NT2/D1 (cell line): ENCODE data around the gene RPL14.

Experiments
- DNase-seq: peaks from one replicate; pipeline ENCODE4 v3.0.0-alpha.2; 2011; ENCODE audit warnings: low read depth, low spot score
- H3K27me3 ChIP-seq: 2 replicates; pipeline ENCODE4 v1.6.0; 2011; ENCODE audit warnings: mild to moderate bottlenecking; ENCODE audit not compliant: insufficient read length, insufficient read depth
- H3K36me3 ChIP-seq: 2 replicates; pipeline ENCODE4 v1.6.1; 2011; ENCODE audit warnings: mild to moderate bottlenecking, low read length, mixed read lengths; ENCODE audit not compliant: insufficient read depth, insufficient read length
- H3K4me1 ChIP-seq: 2 replicates; pipeline ENCODE4 v1.5.1; 2011; ENCODE audit not compliant: insufficient read depth, insufficient read length
- H3K4me3 ChIP-seq: 2 replicates; pipeline ENCODE4 v1.5.1; 2011; ENCODE audit warnings: low read depth; ENCODE audit not compliant: insufficient read length
- H3K9ac ChIP-seq: 2 replicates; pipeline ENCODE4 v1.6.0; 2011; ENCODE audit warnings: low read depth; ENCODE audit not compliant: insufficient read length
- H3K9me3 ChIP-seq: 2 replicates; pipeline ENCODE4 v1.5.1; 2011; ENCODE audit warnings: mild to moderate bottlenecking, low read length; ENCODE audit not compliant: insufficient read depth
- SUZ12 ChIP-seq: IDR thresholded peaks from 2 replicates; pipeline ENCODE4 v1.6.1; 2011; ENCODE audit not compliant: insufficient read length, insufficient read depth; ENCODE audit errors: extremely low read depth
- YY1 ChIP-seq: IDR thresholded peaks from 2 replicates; pipeline ENCODE4 v1.6.1; 2011; ENCODE audit not compliant: insufficient read length, insufficient read depth
- ZNF274 ChIP-seq: IDR thresholded peaks from 2 replicates; pipeline ENCODE4 v1.6.1; 2011; ENCODE audit warnings: mild to moderate bottlenecking, low read depth, low read length

RPL14 gene

GRCh38 chr3:40505599-40506462, 48.7 kb downstream of the RPL14 start, which contains the start of gene ZNF620:
ZNF620 (plus strand) TSS chr3:40506039; CDS start chr3:40506353, 314 bp downstream.
- peaks cover 20% of the 10 kb centered on the region for H3K36me3 ChIP-seq
- peaks cover 2% of the 10 kb centered on the region for H3K4me1 ChIP-seq
- peak within 1 kb of the TSS; percentile 92 for H3K9ac ChIP-seq
- peak within 1 kb of the TSS; percentile 92 for H3K4me3 ChIP-seq
- peak; percentile 68 for DNase-seq
- no peak for TF ChIP-seq YY1
- no peak for TF ChIP-seq ZNF274
- no peak for TF ChIP-seq SUZ12
- no peaks in the 10 kb centered on the region; the same call in 1 of the 2 replicates for H3K9me3 ChIP-seq
- no peaks in the 10 kb centered on the region for H3K27me3 ChIP-seq

GRCh38 chr3:40511031-40511718, 54.0 kb downstream of the RPL14 start:
- peaks cover 55% of the 10 kb centered on the region for H3K36me3 ChIP-seq
- DNase-seq, result no peak
- no peak overlapping the region for H3K4me3 ChIP-seq
- no peak overlapping the region for H3K9ac ChIP-seq
- no peaks in the 10 kb centered on the region for H3K27me3 ChIP-seq
- H3K4me1 ChIP-seq, result no peaks in the 10 kb centered on the region
- TF ChIP-seq YY1, result no peak
- H3K9me3 ChIP-seq, result no peaks in the 10 kb centered on the region; the same call in 1 of the 2 replicates

- Histone ChIP-seq H3K27me3 (no peaks in the 10 kb centered on the region), H3K4me1 (no peaks in the 10 kb centered on the region), H3K9me3 (no peaks in the 10 kb centered on the region), H3K4me3 (no peak overlapping the region), H3K36me3 (peaks cover 45% of the 10 kb centered on the region), H3K9ac (no peak overlapping the region)
- DNase-seq, result no peak
- TF ChIP-seq SUZ12, result no peak
These were observed 59.1 kb downstream of the RPL14 start for GRCh38 chr3:40516201-40516600.

- DNase-seq, result no peak
- Histone ChIP-seq H3K27me3 (no peaks in the 10 kb centered on the region), H3K36me3 (peaks cover 31% of the 10 kb centered on the region)
These were observed 60.9 kb downstream of the RPL14 start for GRCh38 chr3:40518067-40518466.

More at GRCh38 chr3:40518067-40518466, 60.9 kb downstream of the RPL14 start:
- no peak overlapping the region for H3K4me3 ChIP-seq
- H3K9ac ChIP-seq, result no peak overlapping the region
- TF ChIP-seq YY1 (no peak), ZNF274 (no peak), SUZ12 (no peak)
- H3K4me1 ChIP-seq, result no peaks in the 10 kb centered on the region
- H3K9me3 ChIP-seq, result no peaks in the 10 kb centered on the region
